Gastroesophageal sphincter (tissue), 3 donors: ENCODE measurements around the gene ADCY6.

Experiments used
- CTCF ChIP-seq, 4 experiments: fragments of 200-600 bp in 2 of 4; fragments of 450-650 bp in 2 of 4; sonication (generic) in 1 of 4; IDR thresholded peaks; one replicate each; pipeline ENCODE4 v1.5.1; 2017 to 2019; ENCODE audit warnings: antibody characterized with exemption in 4 of 4, mild to moderate bottlenecking in 2 of 4, moderate library complexity in 2 of 4
- POLR2A ChIP-seq, 2 donors: fragments of 450-650 bp; IDR thresholded peaks; one replicate each; pipeline ENCODE4 v1.6.1; 2017; ENCODE audit warnings: antibody characterized with exemption in 2 of 2, mild to moderate bottlenecking in 2 of 2, moderate library complexity in 1 of 2

GRCh38 chr12:48780381-48781025, 8.4 kb downstream of the ADCY6 start:
- TF ChIP-seq CTCF (IDR thresholded peaks at IDR 0.05) = no peak
- no peak for TF ChIP-seq POLR2A (IDR thresholded peaks at IDR 0.05)
